ENCODE data around the gene OPHN1. TPM values are rescaled to one million over a fixed set of nuclear protein-coding genes. Genes with fewer than 3 reads are reported as not detected.
"Not testable (repeated sequence)": the region's sequence is repeated elsewhere in the genome, so short reads cannot be mapped to it uniquely, and the experiment has no call there.

Gene OPHN1
- total RNA-seq, 4 donors from 2014 or later = 6.9 to 14.0 (median 10.2) TPM

- no peak for TF ChIP-seq POLR2AphosphoS5 (IDR thresholded peaks at IDR 0.05)
- TF ChIP-seq CTCF (IDR thresholded peaks at IDR 0.05) = no peak
- TF ChIP-seq POLR2A (IDR thresholded peaks at IDR 0.05) = no peak
- TF ChIP-seq EP300 (IDR thresholded peaks at IDR 0.05) = no peak
- H3K27me3 ChIP-seq = no peaks in the 10 kb centered on the region
- no peak overlapping the region for H3K27ac ChIP-seq
- 9 to 63% methylated on average over 1 to 2 of the region's 2 CpGs for WGBS, 2 donors (ENCODE audit: low coverage in 1 of 2)
- no peak for ATAC-seq
- H3K36me3 ChIP-seq = no peaks in the 10 kb centered on the region
- no peaks in the 10 kb centered on the region for H3K9me3 ChIP-seq
- H3K4me1 ChIP-seq = no peaks in the 10 kb centered on the region
- H3K4me3 ChIP-seq = no peak overlapping the region
Observed at GRCh38 chrX:68087526-68087925, 345.8 kb downstream of the OPHN1 start.

GRCh38 chrX:68086709-68087108 lies 346.6 kb downstream of the OPHN1 start:
- H3K4me1 ChIP-seq = no peaks in the 10 kb centered on the region
- no peak overlapping the region for H3K27ac ChIP-seq
- no peaks in the 10 kb centered on the region for H3K9me3 ChIP-seq
- no peaks in the 10 kb centered on the region for H3K36me3 ChIP-seq
- no peak for TF ChIP-seq EP300 (IDR thresholded peaks at IDR 0.05)
- no peak for TF ChIP-seq POLR2A (IDR thresholded peaks at IDR 0.05)
- no peak for TF ChIP-seq POLR2AphosphoS5 (IDR thresholded peaks at IDR 0.05)
- TF ChIP-seq CTCF (IDR thresholded peaks at IDR 0.05) = no peak
- no peak for ATAC-seq
- no peaks in the 10 kb centered on the region for H3K27me3 ChIP-seq
- no peak overlapping the region for H3K4me3 ChIP-seq
- no CpG with 5 or more reads among the region's 1 CpG for WGBS, 2 donors (ENCODE audit: low coverage in 1 of 2)

- H3K4me3 ChIP-seq = no peak overlapping the region
- WGBS, 2 donors (ENCODE audit: low coverage in 1 of 2) = 13 to 23% methylated on average over 1 of the region's 1 CpG
- TF ChIP-seq EP300 (IDR thresholded peaks at IDR 0.05) = no peak
- peak; percentile 25 for TF ChIP-seq POLR2AphosphoS5 (IDR thresholded peaks at IDR 0.05)
- no peak for TF ChIP-seq POLR2A (IDR thresholded peaks at IDR 0.05)
- TF ChIP-seq CTCF (IDR thresholded peaks at IDR 0.05) = no peak
- H3K27me3 ChIP-seq = no peaks in the 10 kb centered on the region
- H3K4me1 ChIP-seq = no peaks in the 10 kb centered on the region
- no peak overlapping the region for H3K27ac ChIP-seq
- H3K36me3 ChIP-seq = no peaks in the 10 kb centered on the region
- ATAC-seq = peak; percentile 71
- H3K9me3 ChIP-seq = no peaks in the 10 kb centered on the region
Observed at GRCh38 chrX:68084765-68085164, 348.5 kb downstream of the OPHN1 start.

- TF ChIP-seq CTCF (IDR thresholded peaks at IDR 0.05) = no peak
- TF ChIP-seq EP300 (IDR thresholded peaks at IDR 0.05) = no peak
- TF ChIP-seq POLR2A (IDR thresholded peaks at IDR 0.05) = no peak
- no peaks in the 10 kb centered on the region for H3K4me1 ChIP-seq
- H3K4me3 ChIP-seq = no peak overlapping the region
- ATAC-seq = no peak
- no peaks in the 10 kb centered on the region for H3K27me3 ChIP-seq
- no peaks in the 10 kb centered on the region for H3K9me3 ChIP-seq
- H3K36me3 ChIP-seq = no peaks in the 10 kb centered on the region
- 63 to 66% methylated on average over 2 to 3 of the region's 3 CpGs for WGBS, 2 donors (ENCODE audit: low coverage in 1 of 2)
- no peak overlapping the region for H3K27ac ChIP-seq
Observed at GRCh38 chrX:68083510-68083909, 349.8 kb downstream of the OPHN1 start.

- Histone ChIP-seq H3K36me3 (no peaks in the 10 kb centered on the region), H3K4me3 (no peak overlapping the region), H3K4me1 (no peaks in the 10 kb centered on the region), H3K9me3 (no peaks in the 10 kb centered on the region), H3K27ac (no peak overlapping the region), H3K27me3 (no peaks in the 10 kb centered on the region)
- WGBS, 2 donors (ENCODE audit: low coverage in 1 of 2) = 50 to 63% methylated on average over 1 of the region's 1 CpG
- TF ChIP-seq EP300 (IDR thresholded peaks at IDR 0.05) (no peak), POLR2A (IDR thresholded peaks at IDR 0.05) (no peak), POLR2AphosphoS5 (IDR thresholded peaks at IDR 0.05) (no peak), CTCF (IDR thresholded peaks at IDR 0.05) (no peak)
- ATAC-seq = no peak
Observed at GRCh38 chrX:68079961-68080360, 353.3 kb downstream of the OPHN1 start.

- H3K9me3 ChIP-seq, ATAC-seq, H3K4me3 ChIP-seq, H3K27ac ChIP-seq, H3K27me3 ChIP-seq, H3K4me1 ChIP-seq, H3K36me3 ChIP-seq: not testable (repeated sequence)
Observed at GRCh38 chrX:68078801-68079200, 354.5 kb downstream of the OPHN1 start.

Measured in gastroesophageal sphincter (tissue), 4 donors.